KG1 (cell line): Measurements from ENCODE around the gene SMAD4.
"Not testable (repeated sequence)": the region's sequence is repeated elsewhere in the genome, so short reads cannot be mapped to it uniquely, and the experiment has no call there.

Experiments used
- DNase-seq: peaks from one replicate; lab custom pipeline; 2025; lab: John Stamatoyannopoulos, UW

SMAD4 gene

DNA sequence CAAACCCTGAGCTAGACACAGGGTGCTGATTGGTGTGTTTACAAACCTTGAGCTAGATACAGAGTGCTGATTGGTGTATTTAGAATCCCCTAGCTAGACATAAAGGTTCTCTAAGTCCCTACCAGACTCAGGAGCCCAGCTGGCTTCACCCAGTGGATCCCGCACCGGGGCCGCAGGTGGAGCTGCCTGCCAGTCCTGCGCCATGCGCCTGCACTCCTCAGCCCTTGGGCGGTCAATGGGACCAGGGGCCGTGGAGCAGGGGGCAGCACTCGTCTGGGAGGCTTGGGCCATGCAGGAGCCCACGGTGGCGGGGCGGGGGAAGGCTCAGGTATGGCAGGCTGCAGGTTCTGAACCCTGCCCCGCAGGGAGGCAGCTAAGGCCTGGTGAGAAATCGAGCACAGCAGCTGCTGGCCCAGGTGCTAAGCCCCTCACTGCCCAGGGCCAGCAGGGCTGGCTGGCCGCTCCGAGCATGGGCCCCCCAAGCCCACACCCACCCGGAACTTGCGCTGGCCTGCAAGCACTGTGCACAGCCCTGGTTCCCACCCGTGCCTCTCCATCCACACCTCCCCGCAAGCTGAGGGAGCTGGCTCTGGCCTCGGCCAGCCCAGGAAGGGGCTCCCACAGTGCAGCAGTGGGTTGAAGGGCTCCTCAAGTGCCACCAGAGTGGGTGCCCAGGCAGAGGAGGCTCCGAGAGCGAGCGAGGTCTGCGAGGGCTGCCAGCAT lies 81.8 kb downstream of the SMAD4 start:
- not testable (repeated sequence) for DNase-seq

GRCh38 chr18:51116996-51117395 lies 87.0 kb downstream of the SMAD4 start:
- DNase-seq, result not testable (repeated sequence)

- not testable (repeated sequence) for DNase-seq
These were observed 89.5 kb downstream of the SMAD4 start for GRCh38 chr18:51119561-51119960.

GRCh38 chr18:51119976-51120375 lies 90.0 kb downstream of the SMAD4 start:
- not testable (repeated sequence) for DNase-seq

DNA sequence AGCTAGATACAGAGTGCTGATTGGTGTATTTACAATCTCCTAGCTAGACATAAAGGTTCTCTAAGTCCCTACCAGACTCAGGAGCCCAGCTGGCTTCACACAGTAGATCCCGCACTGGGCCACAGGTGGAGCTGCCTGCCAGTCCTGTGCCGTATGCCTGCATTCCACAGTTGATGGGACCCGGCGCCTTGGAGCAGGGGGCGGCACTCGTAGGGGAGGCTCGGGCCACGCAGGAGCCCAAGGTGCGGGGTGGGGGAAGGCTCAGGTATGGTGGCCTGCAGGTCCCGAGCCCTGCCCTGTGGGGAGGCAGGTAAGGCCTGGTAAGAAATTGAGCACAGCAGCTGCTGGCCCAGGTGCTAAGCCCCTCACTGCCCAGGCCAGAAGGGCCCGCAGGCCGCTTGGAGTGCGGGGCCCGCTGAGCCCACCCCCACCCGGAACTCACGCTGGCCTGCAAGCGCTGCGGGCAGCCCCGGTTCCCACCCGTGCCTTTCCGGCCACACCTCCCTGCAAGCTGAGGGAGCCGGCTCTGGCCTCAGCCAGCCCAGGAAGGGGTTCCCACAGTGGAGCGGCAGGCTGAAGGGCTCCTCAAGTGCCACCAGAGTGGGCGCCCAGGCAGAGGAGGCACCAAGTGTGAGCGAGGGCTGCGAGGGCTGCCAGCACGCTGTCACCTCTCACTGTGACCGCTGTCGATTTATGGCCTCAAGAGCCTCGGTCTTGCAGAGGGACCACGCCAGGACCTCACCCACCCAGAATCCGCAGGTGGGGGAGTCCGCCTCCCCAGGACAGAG lies 91.0 kb downstream of the SMAD4 start:
- no peak for DNase-seq

GRCh38 chr18:51121597-51121857 lies 91.5 kb downstream of the SMAD4 start:
- DNase-seq, result no peak

DNA sequence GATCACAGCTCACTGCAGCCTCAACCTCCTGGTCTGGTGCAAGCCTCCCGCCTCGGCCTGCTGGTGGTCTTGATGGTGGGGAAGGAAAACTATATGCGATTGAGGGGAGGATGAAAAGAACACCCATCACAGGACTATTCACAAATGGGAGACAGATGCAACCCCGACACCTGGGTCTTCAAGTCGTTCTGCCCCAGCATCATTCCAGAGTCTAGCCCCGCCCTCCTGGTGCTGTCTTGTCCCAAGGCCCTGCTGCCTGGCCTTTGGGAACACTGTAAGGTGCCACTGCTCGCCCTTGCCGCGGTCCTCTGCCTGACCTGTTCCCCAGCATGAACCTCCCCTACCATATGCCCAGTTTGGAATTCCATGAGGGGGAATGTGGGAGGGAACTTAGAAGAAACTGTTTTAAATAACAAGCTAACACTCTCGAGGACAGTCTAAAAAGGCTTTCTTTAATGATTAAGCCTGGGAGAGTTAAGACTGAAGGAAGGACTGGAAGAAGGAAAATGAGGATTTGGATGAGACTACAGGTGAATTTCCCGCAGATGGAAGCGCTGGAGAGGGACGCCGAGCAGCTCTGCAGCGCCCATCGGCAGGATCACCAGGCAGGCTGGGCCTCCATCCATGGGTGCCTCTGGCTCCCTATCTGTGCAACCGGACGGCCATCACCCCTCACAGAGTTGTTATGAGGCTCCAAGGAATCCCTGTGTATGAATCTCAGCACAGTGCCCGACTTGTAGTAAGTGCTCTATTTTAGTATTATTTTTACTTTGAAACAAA lies 92.4 kb downstream of the SMAD4 start:
- no peak for DNase-seq

DNA sequence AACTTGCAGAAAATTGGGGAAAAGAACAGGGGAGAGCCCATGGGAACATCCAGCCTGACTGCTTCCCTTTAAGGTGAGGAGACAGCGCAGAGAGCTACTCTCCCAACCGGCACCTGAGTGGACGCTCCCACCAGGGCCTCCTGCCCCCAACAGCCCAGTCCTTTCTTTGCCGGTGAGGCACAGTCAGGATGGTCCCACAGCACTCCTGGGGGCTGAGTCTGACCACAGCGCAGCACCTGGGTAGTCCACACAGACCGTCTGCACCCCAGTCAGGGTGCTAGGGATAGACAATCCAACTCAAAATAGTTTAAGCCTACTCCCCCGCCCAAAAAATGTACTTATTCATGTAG lies 93.0 kb downstream of the SMAD4 start:
- no peak for DNase-seq

GRCh38 chr18:51123481-51123880 lies 93.5 kb downstream of the SMAD4 start:
- no peak for DNase-seq

DNA sequence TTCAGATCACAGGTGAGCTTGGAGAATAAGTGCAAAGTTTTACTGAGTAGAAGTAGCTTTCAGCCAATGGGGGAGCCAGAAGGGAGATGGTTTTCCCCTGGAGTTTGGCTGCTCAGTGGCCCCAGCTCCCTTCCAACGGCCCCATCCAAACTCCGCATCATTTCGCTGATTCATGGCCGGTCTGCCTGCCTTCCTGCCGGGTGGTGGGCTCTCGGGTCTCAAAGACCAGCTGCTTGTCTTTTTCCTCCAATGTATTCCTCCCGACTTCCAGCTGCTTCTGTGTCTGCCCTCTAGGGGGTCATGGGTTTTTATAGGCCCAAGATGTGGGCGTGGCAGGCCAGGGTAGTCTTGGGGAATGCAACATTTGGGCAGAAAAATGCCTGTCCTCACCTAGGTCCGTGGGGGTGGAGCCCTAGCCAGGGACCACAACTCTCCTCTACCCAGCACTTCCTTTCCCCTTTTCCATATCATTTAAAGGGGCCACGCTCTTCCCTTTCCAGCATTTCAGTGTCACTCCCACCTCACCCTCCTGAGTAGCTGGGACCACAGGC lies 94.0 kb downstream of the SMAD4 start:
- DNase-seq, result no peak

- DNase-seq, result no peak
These were observed 96.0 kb downstream of the SMAD4 start for GRCh38 chr18:51125976-51126375.

DNA sequence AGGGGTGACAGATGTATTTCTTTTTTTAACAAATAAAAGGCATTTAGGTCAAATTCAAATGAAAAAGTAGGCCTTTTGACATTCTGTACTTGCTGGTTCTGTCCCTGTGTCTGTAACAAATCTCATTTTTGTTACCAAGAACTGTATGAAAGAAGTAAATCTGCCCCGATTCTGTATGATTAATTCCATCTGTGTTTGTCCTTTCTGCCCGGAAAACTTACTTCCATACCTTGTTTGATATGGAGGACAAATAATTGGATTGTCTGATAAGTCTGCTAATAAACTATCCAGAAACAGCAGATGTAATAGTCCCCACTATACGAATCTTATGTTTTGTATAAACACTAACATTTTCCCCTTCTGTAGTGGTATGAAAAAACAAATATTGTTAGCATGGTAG lies 97.7 kb downstream of the SMAD4 start:
- no peak for DNase-seq

GRCh38 chr18:51128533-51128932 lies 98.5 kb downstream of the SMAD4 start:
- DNase-seq, result no peak

GRCh38 chr18:51132256-51132935 lies 102.4 kb downstream of the SMAD4 start:
- no peak for DNase-seq

DNA sequence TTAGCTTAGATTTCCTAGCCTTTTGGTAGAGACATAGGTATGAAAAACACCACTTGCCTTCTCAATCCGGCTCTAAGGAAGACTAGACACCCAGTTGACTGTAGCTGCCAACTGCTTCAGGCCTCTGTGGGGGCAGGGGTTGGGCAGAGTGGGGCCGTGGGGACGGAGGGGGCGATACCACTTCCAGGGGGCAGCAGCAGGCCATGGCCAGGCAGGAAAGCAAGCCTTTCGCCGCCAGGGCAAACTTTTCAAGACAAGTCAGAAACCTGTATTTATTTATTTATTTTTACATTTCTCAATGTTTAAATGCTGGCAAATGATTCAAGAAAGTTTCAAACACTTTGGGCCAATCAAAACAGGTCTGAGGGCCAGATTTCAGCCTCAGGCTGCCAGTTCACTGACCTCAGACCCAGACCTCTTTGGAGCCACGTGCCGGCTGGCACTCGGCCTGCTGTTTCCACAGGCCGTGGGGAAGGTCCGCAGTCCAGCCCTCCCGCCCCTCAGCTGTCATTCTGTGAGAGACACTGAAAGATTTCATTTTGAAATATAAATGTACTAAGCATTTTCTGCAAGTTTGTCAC lies 103.7 kb downstream of the SMAD4 start:
- DNase-seq, result no peak
